ENCODE results near the gene HSPBP1. TPM values are rescaled to one million over a fixed set of nuclear protein-coding genes. Genes with fewer than 3 reads are reported as not detected.
A peak's percentile ranks its signal among the peaks of the same experiment; 100 is the strongest.

HSPBP1 gene
- total and polyA plus RNA-seq, 7 donors = 23.0 to 98.2 (median 34.0) TPM

GRCh38 chr19:55255618-55256423 lies 24.1 kb downstream of the HSPBP1 start:
- no peak for ATAC-seq
- peak in 1 of 2 donors; percentile 46 for DNase-seq
- no peaks in the 10 kb centered on the region for H3K27me3 ChIP-seq (ENCODE audit: insufficient read depth in 3 of 3, low read length in 2 of 3)
- H3K9me3 ChIP-seq = no peaks in the 10 kb centered on the region
- peak overlapping the region; percentile 92 for H3K4me3 ChIP-seq
- 61 to 69% (median 63%) methylated on average over 17 of the region's 17 CpGs for WGBS, 3 donors
- intact Hi-C loops (cut with DNase I) = no loop called here
- peaks cover 63% of the 10 kb centered on the region for H3K4me1 ChIP-seq
- no peaks in the 10 kb centered on the region for H3K36me3 ChIP-seq (ENCODE audit: insufficient read depth in 1 of 2, low read depth in 1 of 2)
- H3K27ac ChIP-seq = no peak overlapping the region
- TF ChIP-seq CTCF (IDR thresholded peaks at IDR 0.05) = no peak

- no peak for TF ChIP-seq CTCF (IDR thresholded peaks at IDR 0.05)
- DNase-seq (no peak), ATAC-seq (no peak)
- Histone ChIP-seq H3K27ac (no peak overlapping the region), H3K4me1 (peaks cover 56% of the 10 kb centered on the region), H3K9me3 (no peaks in the 10 kb centered on the region), H3K36me3 (ENCODE audit: insufficient read depth in 1 of 2, low read depth in 1 of 2) (no peaks in the 10 kb centered on the region), H3K4me3 (peak overlapping the region; percentile 52), H3K27me3 (ENCODE audit: insufficient read depth in 3 of 3, low read length in 2 of 3) (no peaks in the 10 kb centered on the region)
- intact Hi-C loops (cut with DNase I) = no loop called here
- WGBS, 3 donors = 38 to 54% (median 46%) methylated on average over 6 of the region's 6 CpGs
Observed at GRCh38 chr19:55254625-55254977, 25.3 kb downstream of the HSPBP1 start.

- intact Hi-C loops (cut with DNase I) = no loop called here
- ATAC-seq = no peak
- Histone ChIP-seq H3K36me3 (ENCODE audit: insufficient read depth in 1 of 2, low read depth in 1 of 2) (no peaks in the 10 kb centered on the region), H3K4me1 (peaks cover 55% of the 10 kb centered on the region), H3K27me3 (ENCODE audit: insufficient read depth in 3 of 3, low read length in 2 of 3) (no peaks in the 10 kb centered on the region), H3K27ac (no peak overlapping the region), H3K4me3 (peak overlapping the region; percentile 52), H3K9me3 (no peaks in the 10 kb centered on the region)
- 62 to 69% (median 66%) methylated on average over 23 of the region's 23 CpGs for WGBS, 3 donors
- TF ChIP-seq CTCF (IDR thresholded peaks at IDR 0.05) = no peak
- peak in 1 of 2 donors; percentile 50 for DNase-seq
Observed at GRCh38 chr19:55253842-55254624, 25.9 kb downstream of the HSPBP1 start.

- Histone ChIP-seq H3K27me3 (ENCODE audit: insufficient read depth in 3 of 3, low read length in 2 of 3) (no peaks in the 10 kb centered on the region), H3K4me1 (peaks cover 55% of the 10 kb centered on the region), H3K9me3 (no peaks in the 10 kb centered on the region), H3K36me3 (ENCODE audit: insufficient read depth in 1 of 2, low read depth in 1 of 2) (no peaks in the 10 kb centered on the region), H3K27ac (no peak overlapping the region), H3K4me3 (no peak overlapping the region)
- TF ChIP-seq CTCF (IDR thresholded peaks at IDR 0.05) = no peak
- peak in 1 of 2 donors; percentile 33 for DNase-seq
- intact Hi-C loops (cut with DNase I) = no loop called here
- no peak for ATAC-seq
- WGBS, 3 donors = 76 to 85% (median 80%) methylated on average over 21 of the region's 21 CpGs
Observed at GRCh38 chr19:55252760-55253663, 26.9 kb downstream of the HSPBP1 start.
